ENCODE results near the gene USP10.

DNA sequence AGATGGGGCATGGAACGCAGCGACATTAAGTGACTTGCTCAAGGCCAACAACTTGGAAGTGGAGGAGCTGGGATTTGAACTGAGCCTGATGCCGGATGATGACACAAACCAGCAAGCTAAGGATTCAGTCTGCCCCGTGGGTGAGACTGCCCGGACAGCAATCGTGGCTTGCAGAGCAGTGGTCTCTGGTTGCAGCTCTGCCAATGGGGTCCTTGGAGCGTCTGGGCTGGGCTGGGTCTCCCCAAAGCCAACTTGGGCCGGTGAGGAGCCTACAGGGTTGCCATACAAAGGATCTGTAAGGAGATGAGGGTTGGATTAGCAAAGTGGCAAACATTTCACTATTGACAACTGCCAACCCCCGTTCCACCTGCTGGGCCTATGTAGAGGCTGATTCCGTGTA is 117.4 kb downstream of the USP10 start:
- TF ChIP-seq, protein P1, sequence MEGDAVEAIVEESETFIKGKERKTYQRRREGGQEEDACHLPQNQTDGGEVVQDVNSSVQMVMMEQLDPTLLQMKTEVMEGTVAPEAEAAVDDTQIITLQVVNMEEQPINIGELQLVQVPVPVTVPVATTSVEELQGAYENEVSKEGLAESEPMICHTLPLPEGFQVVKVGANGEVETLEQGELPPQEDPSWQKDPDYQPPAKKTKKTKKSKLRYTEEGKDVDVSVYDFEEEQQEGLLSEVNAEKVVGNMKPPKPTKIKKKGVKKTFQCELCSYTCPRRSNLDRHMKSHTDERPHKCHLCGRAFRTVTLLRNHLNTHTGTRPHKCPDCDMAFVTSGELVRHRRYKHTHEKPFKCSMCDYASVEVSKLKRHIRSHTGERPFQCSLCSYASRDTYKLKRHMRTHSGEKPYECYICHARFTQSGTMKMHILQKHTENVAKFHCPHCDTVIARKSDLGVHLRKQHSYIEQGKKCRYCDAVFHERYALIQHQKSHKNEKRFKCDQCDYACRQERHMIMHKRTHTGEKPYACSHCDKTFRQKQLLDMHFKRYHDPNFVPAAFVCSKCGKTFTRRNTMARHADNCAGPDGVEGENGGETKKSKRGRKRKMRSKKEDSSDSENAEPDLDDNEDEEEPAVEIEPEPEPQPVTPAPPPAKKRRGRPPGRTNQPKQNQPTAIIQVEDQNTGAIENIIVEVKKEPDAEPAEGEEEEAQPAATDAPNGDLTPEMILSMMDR (IDR thresholded peaks at IDR 0.05), result no peak
- TF ChIP-seq ZFX (IDR thresholded peaks at IDR 0.05; ENCODE audit: borderline replicate concordance), result no peak

All from 22Rv1 (cell line).